GM06990 (cell line): ENCODE measurements around the gene WBP1L.

ENCODE experiments used
- DNase-seq: peaks from one replicate; pipeline ENCODE4 v3.0.0-alpha.2; 2011; ENCODE audit not compliant: insufficient read length; ENCODE audit errors: extremely low read depth
- H3K27me3 ChIP-seq: replicated peaks from 2 replicates; pipeline ENCODE4 v1.6.0; 2011; ENCODE audit warnings: low read length; ENCODE audit not compliant: control insufficient read depth, insufficient read depth
- H3K36me3 ChIP-seq: 2 replicates; pipeline ENCODE4 v1.5.1; 2011; ENCODE audit warnings: low read length; ENCODE audit not compliant: control insufficient read depth, insufficient read depth
- H3K4me3 ChIP-seq: replicated peaks from 2 replicates; pipeline ENCODE4 v1.5.1; 2011; ENCODE audit warnings: low read depth, mild to moderate bottlenecking, control low read depth, low read length
- TF ChIP-seq, protein P1 (sequence below): IDR thresholded peaks from 2 replicates; pipeline ENCODE4 v1.5.1; 2011; ENCODE audit warnings: low read length, control low read depth, mild to moderate bottlenecking, inconsistent platforms; ENCODE audit not compliant: insufficient read depth, poor library complexity, severe bottlenecking

Gene WBP1L

DNA sequence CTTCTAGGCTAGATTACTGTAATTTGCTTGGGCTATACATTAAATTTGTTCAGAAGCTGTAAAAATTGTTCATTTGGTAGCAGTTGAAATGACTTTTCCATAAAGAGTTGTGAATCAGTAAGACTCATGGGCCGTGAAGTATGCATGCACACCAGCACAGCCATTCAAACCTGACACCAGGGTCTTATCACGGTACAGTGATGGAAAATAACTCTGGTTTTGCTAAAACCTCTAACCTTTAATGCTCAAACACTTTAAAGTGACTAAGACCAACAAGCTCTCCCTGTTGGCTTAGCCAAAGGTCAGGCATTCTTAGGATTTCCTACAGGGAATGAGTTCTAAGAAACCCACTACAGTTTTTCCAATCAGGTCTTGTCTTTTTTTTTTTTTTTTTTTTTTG lies 41.0 kb upstream of the WBP1L start:
- H3K27me3 ChIP-seq: no peaks in the 10 kb centered on the region
- no peak for DNase-seq
- TF ChIP-seq, protein P1, sequence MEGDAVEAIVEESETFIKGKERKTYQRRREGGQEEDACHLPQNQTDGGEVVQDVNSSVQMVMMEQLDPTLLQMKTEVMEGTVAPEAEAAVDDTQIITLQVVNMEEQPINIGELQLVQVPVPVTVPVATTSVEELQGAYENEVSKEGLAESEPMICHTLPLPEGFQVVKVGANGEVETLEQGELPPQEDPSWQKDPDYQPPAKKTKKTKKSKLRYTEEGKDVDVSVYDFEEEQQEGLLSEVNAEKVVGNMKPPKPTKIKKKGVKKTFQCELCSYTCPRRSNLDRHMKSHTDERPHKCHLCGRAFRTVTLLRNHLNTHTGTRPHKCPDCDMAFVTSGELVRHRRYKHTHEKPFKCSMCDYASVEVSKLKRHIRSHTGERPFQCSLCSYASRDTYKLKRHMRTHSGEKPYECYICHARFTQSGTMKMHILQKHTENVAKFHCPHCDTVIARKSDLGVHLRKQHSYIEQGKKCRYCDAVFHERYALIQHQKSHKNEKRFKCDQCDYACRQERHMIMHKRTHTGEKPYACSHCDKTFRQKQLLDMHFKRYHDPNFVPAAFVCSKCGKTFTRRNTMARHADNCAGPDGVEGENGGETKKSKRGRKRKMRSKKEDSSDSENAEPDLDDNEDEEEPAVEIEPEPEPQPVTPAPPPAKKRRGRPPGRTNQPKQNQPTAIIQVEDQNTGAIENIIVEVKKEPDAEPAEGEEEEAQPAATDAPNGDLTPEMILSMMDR: no peak
- H3K4me3 ChIP-seq: no peak overlapping the region
- H3K36me3 ChIP-seq: peaks cover 4% of the 10 kb centered on the region; the same call in 1 of the 2 replicates

DNA sequence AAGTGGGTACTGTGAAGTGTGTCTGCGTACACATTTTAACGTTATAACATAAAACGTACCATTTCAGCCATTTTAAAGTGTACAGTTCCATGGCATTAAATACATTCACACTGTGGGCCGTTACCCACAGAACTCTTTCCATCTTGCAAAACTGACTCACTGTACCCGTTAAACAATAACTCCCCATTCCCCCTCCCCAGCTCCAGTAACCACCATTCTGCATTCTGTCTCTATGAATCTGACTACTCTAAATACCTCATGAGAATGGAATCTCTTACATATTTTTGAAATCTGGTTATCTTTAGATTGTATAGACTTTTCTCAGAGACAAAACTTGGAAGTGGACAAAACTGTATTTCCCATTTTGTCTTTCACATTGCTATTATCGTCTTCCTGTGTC lies 38.8 kb upstream of the WBP1L start:
- no peak for DNase-seq
- H3K36me3 ChIP-seq: no peaks in the 10 kb centered on the region; the same call in 1 of the 2 replicates
- H3K27me3 ChIP-seq: no peaks in the 10 kb centered on the region
- no peak overlapping the region for H3K4me3 ChIP-seq
- TF ChIP-seq, protein P1: no peak

DNA sequence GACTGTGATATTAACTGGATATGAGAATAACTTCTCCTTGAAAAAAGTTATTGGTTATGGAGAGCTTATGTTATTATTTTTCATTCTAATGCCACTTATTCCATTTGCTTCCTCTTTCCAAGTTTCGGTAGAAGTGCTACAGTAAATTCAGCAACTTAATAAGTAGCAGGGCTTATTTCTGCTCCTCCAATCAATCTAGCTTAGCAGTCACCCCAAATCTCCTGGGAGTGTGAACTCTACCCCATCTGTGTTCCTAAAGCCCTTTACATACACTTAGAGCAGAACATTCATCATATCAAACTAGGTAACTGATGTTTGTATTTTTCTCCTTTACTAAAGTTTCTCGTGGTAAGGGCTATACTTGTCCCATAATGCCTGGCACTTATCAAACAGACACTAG lies 38.2 kb upstream of the WBP1L start:
- Histone ChIP-seq H3K27me3 (no peaks in the 10 kb centered on the region), H3K36me3 (no peaks in the 10 kb centered on the region), H3K4me3 (no peak overlapping the region)
- no peak for DNase-seq
- TF ChIP-seq, protein P1: no peak

DNA sequence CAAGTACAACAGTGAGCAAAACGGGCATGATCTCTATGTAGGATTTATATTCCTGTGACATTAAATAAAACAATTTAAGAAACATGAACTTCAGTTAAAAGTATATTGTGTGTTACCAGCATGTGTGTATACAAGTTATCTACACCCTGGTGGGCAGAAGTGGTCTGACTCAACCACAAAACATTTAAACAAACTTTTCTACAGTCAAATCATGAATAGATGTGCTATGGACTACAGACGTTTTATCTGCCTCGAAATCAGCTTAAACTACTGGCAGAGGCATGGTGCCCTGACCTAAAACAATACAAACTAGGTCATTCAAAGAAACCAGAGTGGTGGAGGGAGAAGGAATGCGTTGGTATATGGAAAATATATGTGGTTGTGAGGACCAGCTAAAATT lies 33.1 kb upstream of the WBP1L start:
- Histone ChIP-seq H3K36me3 (no peaks in the 10 kb centered on the region), H3K27me3 (no peaks in the 10 kb centered on the region), H3K4me3 (0 out of 2 replicates have a peak overlapping the region, but pooled peaks have one; percentile 3)
- TF ChIP-seq, protein P1: no peak
- peak; percentile 35 for DNase-seq

DNA sequence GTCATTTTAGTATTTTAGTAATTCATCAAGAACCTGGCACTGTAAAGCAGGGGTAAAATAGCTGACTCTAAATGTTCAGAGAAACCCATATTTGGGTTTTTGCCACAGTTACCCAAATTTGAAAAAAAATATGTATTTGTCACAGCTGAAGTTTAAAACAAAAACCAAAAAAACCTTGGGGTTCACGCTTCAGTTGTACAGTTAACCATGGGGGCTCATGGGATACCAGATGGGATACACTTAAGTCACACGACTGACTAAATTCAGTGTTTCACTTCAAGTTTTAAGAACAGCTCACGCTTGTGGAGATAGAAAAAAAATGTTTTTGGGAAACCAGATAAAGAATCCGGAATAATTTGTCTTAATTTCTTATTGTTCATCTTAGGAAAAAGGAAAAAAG lies 31.7 kb upstream of the WBP1L start:
- peak overlapping the region; percentile 25 for H3K4me3 ChIP-seq
- H3K36me3 ChIP-seq: no peaks in the 10 kb centered on the region
- TF ChIP-seq, protein P1: no peak
- H3K27me3 ChIP-seq: no peaks in the 10 kb centered on the region
- DNase-seq: peak; percentile 44
